H9 (cell line): ENCODE data around the gene ZNF780A. TPM values are rescaled to one million over a fixed set of nuclear protein-coding genes. Genes with fewer than 3 reads are reported as not detected.

ENCODE experiments used
- DNase-seq: peaks from one replicate; pipeline ENCODE4 v3.0.0-alpha.2; 2017
- H2AFZ ChIP-seq: one replicate; pipeline ENCODE4 v1.6.1; 2013; ENCODE audit warnings: mild to moderate bottlenecking, low read length, control low read depth, moderate library complexity
- H2AK5ac ChIP-seq: 2 replicates; pipeline ENCODE4 v1.6.1; 2013; ENCODE audit warnings: low read length, control low read depth, mixed read lengths; ENCODE audit not compliant: insufficient read length
- H2BK120ac ChIP-seq: one replicate; pipeline ENCODE4 v1.6.1; 2013; ENCODE audit warnings: low read depth, mild to moderate bottlenecking, low read length, control low read depth, inconsistent platforms; ENCODE audit not compliant: poor library complexity, severe bottlenecking
- H2BK12ac ChIP-seq: 2 replicates; pipeline ENCODE4 v1.6.1; 2013; ENCODE audit warnings: low read length, control low read depth, mixed read lengths, low read depth; ENCODE audit not compliant: insufficient read length
- H2BK15ac ChIP-seq: 2 replicates; pipeline ENCODE4 v1.6.1; 2013; ENCODE audit warnings: low read depth, low read length, control low read depth
- H2BK20ac ChIP-seq: one replicate; pipeline ENCODE4 v1.6.1; 2013; ENCODE audit warnings: low read depth, mild to moderate bottlenecking, low read length, control low read depth, inconsistent platforms; ENCODE audit not compliant: poor library complexity, severe bottlenecking
- H2BK5ac ChIP-seq: 2 replicates; pipeline ENCODE4 v1.6.1; 2013; ENCODE audit warnings: low read length, control low read depth, mixed read lengths; ENCODE audit not compliant: insufficient read length
- H3K14ac ChIP-seq: 2 replicates; pipeline ENCODE4 v1.6.1; 2013; ENCODE audit warnings: low read length, control low read depth; ENCODE audit not compliant: insufficient read depth
- H3K18ac ChIP-seq: 2 replicates; pipeline ENCODE4 v1.6.1; 2013; ENCODE audit warnings: low read depth, mild to moderate bottlenecking, mixed read lengths, low read length, control low read depth; ENCODE audit not compliant: insufficient read length
- H3K23ac ChIP-seq: 2 replicates; pipeline ENCODE4 v1.6.1; 2013; ENCODE audit warnings: low read length, control low read depth, mixed read lengths, low read depth; ENCODE audit not compliant: insufficient read length
- H3K23me2 ChIP-seq: 2 replicates; pipeline ENCODE4 v1.6.1; 2013; ENCODE audit warnings: low read depth, mild to moderate bottlenecking, mixed read lengths, low read length, control low read depth; ENCODE audit not compliant: insufficient read length, poor library complexity, severe bottlenecking
- H3K27ac ChIP-seq: 2 replicates; pipeline ENCODE4 v1.5.1; 2013; ENCODE audit warnings: low read length, control low read depth, mixed read lengths, low read depth; ENCODE audit not compliant: insufficient read length
- H3K27me3 ChIP-seq: 2 replicates; pipeline ENCODE4 v1.6.1; 2013; ENCODE audit warnings: low read length, control low read depth, inconsistent platforms; ENCODE audit not compliant: insufficient read depth
- H3K4ac ChIP-seq: 2 replicates; pipeline ENCODE4 v1.6.1; 2013; ENCODE audit warnings: low read depth, mild to moderate bottlenecking, control low read depth, inconsistent platforms, low read length, moderate library complexity
- H3K4me1 ChIP-seq: 2 replicates; pipeline ENCODE4 v1.6.1; 2013; ENCODE audit warnings: low read length, control low read depth, inconsistent platforms; ENCODE audit not compliant: insufficient read depth
- H3K4me2 ChIP-seq: 2 replicates; pipeline ENCODE4 v1.6.1; 2013; ENCODE audit warnings: low read length, control low read depth, mixed read lengths; ENCODE audit not compliant: insufficient read length, insufficient read depth
- H3K56ac ChIP-seq: 2 replicates; pipeline ENCODE4 v1.6.1; 2013; ENCODE audit warnings: low read depth, mild to moderate bottlenecking, mixed read lengths, low read length, control low read depth; ENCODE audit not compliant: insufficient read length
- H3K79me1 ChIP-seq: 2 replicates; pipeline ENCODE4 v1.6.1; 2013; ENCODE audit warnings: low read depth, mild to moderate bottlenecking, moderate library complexity, low read length, control low read depth, inconsistent platforms; ENCODE audit not compliant: insufficient read depth, poor library complexity, severe bottlenecking
- H3K79me2 ChIP-seq: 2 replicates; pipeline ENCODE4 v1.6.1; 2013; ENCODE audit warnings: low read length, control low read depth, inconsistent platforms; ENCODE audit not compliant: insufficient read depth
- H3K9ac ChIP-seq: 2 replicates; pipeline ENCODE4 v1.6.1; 2013; ENCODE audit warnings: low read length, control low read depth, mixed read lengths; ENCODE audit not compliant: insufficient read length; ENCODE audit errors: extremely low read depth
- H3K9me3 ChIP-seq: one replicate; pipeline ENCODE4 v1.6.1; 2013; ENCODE audit warnings: low read depth, low read length, inconsistent platforms; ENCODE audit not compliant: control insufficient read depth
- H3T11ph ChIP-seq: one replicate; pipeline ENCODE4 v1.6.1; 2013; ENCODE audit warnings: mild to moderate bottlenecking, low read length, control low read depth, inconsistent platforms
- H4K20me1 ChIP-seq: one replicate; pipeline ENCODE4 v1.6.1; 2013; ENCODE audit not compliant: control insufficient read depth, insufficient read length, insufficient read depth
- H4K5ac ChIP-seq: 2 replicates; pipeline ENCODE4 v1.6.1; 2013; ENCODE audit warnings: low read depth, mild to moderate bottlenecking, mixed read lengths, low read length, control low read depth; ENCODE audit not compliant: insufficient read length
- H4K8ac ChIP-seq: replicated peaks from 2 replicates; pipeline ENCODE4 v1.6.1; 2013; ENCODE audit warnings: low read length, control low read depth, mixed read lengths, low read depth; ENCODE audit not compliant: insufficient read length
- H4K91ac ChIP-seq: 2 replicates; pipeline ENCODE4 v1.6.1; 2013; ENCODE audit warnings: low read depth, mild to moderate bottlenecking, moderate library complexity, mixed read lengths, low read length, control low read depth; ENCODE audit not compliant: insufficient read length
- H3K27ac Mint-ChIP-seq, 3 experiments: 2 replicates in 2 of 3; 3 replicates in 1 of 3; pipeline ENCODE4 v1.8.0; 2020 to 2021; ENCODE audit warnings: mixed read lengths in 3 of 3, mild to moderate bottlenecking in 1 of 3, moderate library complexity in 1 of 3
- H3K27me3 Mint-ChIP-seq: 2 replicates; pipeline ENCODE4 v1.8.0; 2021; ENCODE audit warnings: low read depth, mild to moderate bottlenecking, moderate library complexity, mixed read lengths
- H3K36me3 Mint-ChIP-seq, 3 experiments: 2 replicates in 2 of 3; 3 replicates in 1 of 3; pipeline ENCODE4 v1.8.0; 2020 to 2021; ENCODE audit warnings: low read depth in 3 of 3, mixed read lengths in 3 of 3; ENCODE audit not compliant: insufficient read depth in 1 of 3
- H3K4me1 Mint-ChIP-seq, 2 experiments: 2 replicates each; pipeline ENCODE4 v1.8.0; 2020; ENCODE audit warnings: mixed read lengths in 2 of 2
- H3K4me3 Mint-ChIP-seq, 2 experiments: 2 replicates in 1 of 2; 3 replicates in 1 of 2; pipeline ENCODE4 v1.8.0; 2020 to 2021; ENCODE audit warnings: mild to moderate bottlenecking in 2 of 2, mixed read lengths in 2 of 2, moderate library complexity in 1 of 2
- H3K9me3 Mint-ChIP-seq, 2 experiments: 2 replicates in 1 of 2; 3 replicates in 1 of 2; pipeline ENCODE4 v1.8.0; 2020; ENCODE audit warnings: mild to moderate bottlenecking in 2 of 2, mixed read lengths in 2 of 2, moderate library complexity in 1 of 2
- WGBS: extraction: QIAGEN DNeasy Blood & Tissue Kit; methylation state at CpG from one replicate; pipeline ENCODE4 v1.1.7; 2013; ENCODE audit warnings: missing lambda C conversion rate, low lambda C conversion rate, mixed read lengths; ENCODE audit not compliant: insufficient read length; ENCODE audit errors: extremely low coverage; 5-methylcytosine and 5-hydroxymethylcytosine counted together
- total RNA-seq: library from RNA; stranded (reverse); gene quantifications from 2 replicates; pipeline ENCODE4 v1.2.1, GENCODE V29; 2021
- TF ChIP-seq, protein P1 (sequence below): fragments of 200-600 bp; sonication (generic); conservative IDR thresholded peaks from 3 replicates; pipeline ENCODE4 v1.8.0; 2021; ENCODE audit warnings: antibody characterized with exemption, mild to moderate bottlenecking

ZNF780A gene
- total RNA-seq, 1 experiment from 2014 or later, result 16.7 TPM

- H3K79me2 ChIP-seq, result no peaks in the 10 kb centered on the region
- H3K9ac ChIP-seq, result no peak overlapping the region
- Mint-ChIP-seq H3K27ac (no peak overlapping the region), H3K4me3 (no peak overlapping the region), H3K36me3 (no peaks in the 10 kb centered on the region), H3K9me3 (peaks cover 10 to 12% of the 10 kb centered on the region in 2 experiments), H3K4me1 (no peaks in the 10 kb centered on the region), H3K27me3 (peaks cover 19% of the 10 kb centered on the region)
- no peak overlapping the region for H3K27ac ChIP-seq
- no peak for DNase-seq
- WGBS, result no CpG with 5 or more reads among the region's 1 CpG
- H3T11ph ChIP-seq, result no peak overlapping the region
- no peaks in the 10 kb centered on the region for H3K23me2 ChIP-seq
- H4K8ac ChIP-seq, result no peak overlapping the region
- H2BK5ac ChIP-seq, result no peak overlapping the region
- no peak overlapping the region for H3K14ac ChIP-seq
- H3K79me1 ChIP-seq, result no peaks in the 10 kb centered on the region
- H2AK5ac ChIP-seq, result no peak overlapping the region
- H2BK12ac ChIP-seq, result no peak overlapping the region
- no peak overlapping the region for H4K5ac ChIP-seq
- no peak overlapping the region for H3K56ac ChIP-seq
- H3K4me1 ChIP-seq, result no peaks in the 10 kb centered on the region
- no peak overlapping the region for H4K91ac ChIP-seq
- H2AFZ ChIP-seq, result no peak overlapping the region
- H3K18ac ChIP-seq, result no peak overlapping the region
- no peak overlapping the region for H2BK120ac ChIP-seq
- H3K27me3 ChIP-seq, result no peaks in the 10 kb centered on the region
- TF ChIP-seq, protein P1, sequence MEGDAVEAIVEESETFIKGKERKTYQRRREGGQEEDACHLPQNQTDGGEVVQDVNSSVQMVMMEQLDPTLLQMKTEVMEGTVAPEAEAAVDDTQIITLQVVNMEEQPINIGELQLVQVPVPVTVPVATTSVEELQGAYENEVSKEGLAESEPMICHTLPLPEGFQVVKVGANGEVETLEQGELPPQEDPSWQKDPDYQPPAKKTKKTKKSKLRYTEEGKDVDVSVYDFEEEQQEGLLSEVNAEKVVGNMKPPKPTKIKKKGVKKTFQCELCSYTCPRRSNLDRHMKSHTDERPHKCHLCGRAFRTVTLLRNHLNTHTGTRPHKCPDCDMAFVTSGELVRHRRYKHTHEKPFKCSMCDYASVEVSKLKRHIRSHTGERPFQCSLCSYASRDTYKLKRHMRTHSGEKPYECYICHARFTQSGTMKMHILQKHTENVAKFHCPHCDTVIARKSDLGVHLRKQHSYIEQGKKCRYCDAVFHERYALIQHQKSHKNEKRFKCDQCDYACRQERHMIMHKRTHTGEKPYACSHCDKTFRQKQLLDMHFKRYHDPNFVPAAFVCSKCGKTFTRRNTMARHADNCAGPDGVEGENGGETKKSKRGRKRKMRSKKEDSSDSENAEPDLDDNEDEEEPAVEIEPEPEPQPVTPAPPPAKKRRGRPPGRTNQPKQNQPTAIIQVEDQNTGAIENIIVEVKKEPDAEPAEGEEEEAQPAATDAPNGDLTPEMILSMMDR, result no peak
- no peaks in the 10 kb centered on the region for H4K20me1 ChIP-seq
- H3K4me2 ChIP-seq, result no peak overlapping the region
- H3K4ac ChIP-seq, result no peak overlapping the region
- H3K9me3 ChIP-seq, result no peaks in the 10 kb centered on the region
- H2BK20ac ChIP-seq, result no peak overlapping the region
- H3K23ac ChIP-seq, result no peak overlapping the region
- no peak overlapping the region for H2BK15ac ChIP-seq
Observed at GRCh38 chr19:40101813-40102212, 11.1 kb upstream of the ZNF780A start.
